Activated naive CD4-positive, alpha-beta T cell treated with anti-CD3 and anti-CD28 coated beads, Interleukin-2, amount 50 U/mL, for 24 hours (primary cell): ENCODE measurements around the gene PIM3.
"Not testable (repeated sequence)": the region's sequence is repeated elsewhere in the genome, so short reads cannot be mapped to it uniquely, and the experiment has no call there.

Experiments used
- H3K27ac Mint-ChIP-seq: one replicate; pipeline ENCODE4 v1.8.0; 2021; ENCODE audit warnings: mild to moderate bottlenecking, mixed read lengths
- H3K27me3 Mint-ChIP-seq: one replicate; pipeline ENCODE4 v1.8.0; 2021; ENCODE audit warnings: mixed read lengths
- H3K36me3 Mint-ChIP-seq: one replicate; pipeline ENCODE4 v1.8.0; 2021; ENCODE audit warnings: mixed read lengths
- H3K4me1 Mint-ChIP-seq: one replicate; pipeline ENCODE4 v1.8.0; 2021; ENCODE audit warnings: mixed read lengths
- H3K4me3 Mint-ChIP-seq: one replicate; pipeline ENCODE4 v1.8.0; 2021; ENCODE audit warnings: mild to moderate bottlenecking, mixed read lengths
- H3K9me3 Mint-ChIP-seq: one replicate; pipeline ENCODE4 v1.8.0; 2021; ENCODE audit warnings: mixed read lengths

PIM3 gene

GRCh38 chr22:49936018-49936972 is 24.3 kb upstream of the PIM3 start:
- H3K4me1 Mint-ChIP-seq, result peaks cover 20% of the 10 kb centered on the region
- H3K4me3 Mint-ChIP-seq, result peak overlapping the region; percentile 78
- no peaks in the 10 kb centered on the region for H3K36me3 Mint-ChIP-seq
- peak overlapping the region; percentile 70 for H3K27ac Mint-ChIP-seq
- H3K9me3 Mint-ChIP-seq, result no peaks in the 10 kb centered on the region
- no peaks in the 10 kb centered on the region for H3K27me3 Mint-ChIP-seq

GRCh38 chr22:49936973-49937757 is 23.4 kb upstream of the PIM3 start:
- no peaks in the 10 kb centered on the region for H3K36me3 Mint-ChIP-seq
- H3K9me3 Mint-ChIP-seq, result no peaks in the 10 kb centered on the region
- H3K27ac Mint-ChIP-seq, result peak overlapping the region; percentile 70
- no peaks in the 10 kb centered on the region for H3K27me3 Mint-ChIP-seq
- H3K4me1 Mint-ChIP-seq, result peaks cover 15% of the 10 kb centered on the region
- H3K4me3 Mint-ChIP-seq, result peak overlapping the region; percentile 78

GRCh38 chr22:49937758-49938564 is 22.6 kb upstream of the PIM3 start:
- H3K9me3 Mint-ChIP-seq, result no peaks in the 10 kb centered on the region
- peaks cover 11% of the 10 kb centered on the region for H3K4me1 Mint-ChIP-seq
- H3K36me3 Mint-ChIP-seq, result no peaks in the 10 kb centered on the region
- no peaks in the 10 kb centered on the region for H3K27me3 Mint-ChIP-seq
- H3K27ac Mint-ChIP-seq, result no peak overlapping the region
- H3K4me3 Mint-ChIP-seq, result no peak overlapping the region

GRCh38 chr22:49938565-49939136 is 21.9 kb upstream of the PIM3 start:
- Mint-ChIP-seq H3K27me3 (no peaks in the 10 kb centered on the region), H3K36me3 (no peaks in the 10 kb centered on the region), H3K4me1 (peaks cover 5% of the 10 kb centered on the region), H3K27ac (no peak overlapping the region), H3K4me3 (no peak overlapping the region), H3K9me3 (no peaks in the 10 kb centered on the region)

- no peak overlapping the region for H3K27ac Mint-ChIP-seq
- peaks cover 18% of the 10 kb centered on the region for H3K4me1 Mint-ChIP-seq
These were observed 18.9 kb upstream of the PIM3 start for GRCh38 chr22:49941507-49942316.

GRCh38 chr22:49942565-49943404 is 17.8 kb upstream of the PIM3 start:
- Mint-ChIP-seq H3K4me1 (peaks cover 16% of the 10 kb centered on the region), H3K27ac (no peak overlapping the region), H3K9me3 (no peaks in the 10 kb centered on the region), H3K4me3 (no peak overlapping the region), H3K36me3 (no peaks in the 10 kb centered on the region), H3K27me3 (no peaks in the 10 kb centered on the region)

More at GRCh38 chr22:49941507-49942316, 18.9 kb upstream of the PIM3 start:
- H3K27me3 Mint-ChIP-seq, result no peaks in the 10 kb centered on the region
- no peak overlapping the region for H3K4me3 Mint-ChIP-seq
- no peaks in the 10 kb centered on the region for H3K9me3 Mint-ChIP-seq
- H3K36me3 Mint-ChIP-seq, result no peaks in the 10 kb centered on the region

- no peaks in the 10 kb centered on the region for H3K27me3 Mint-ChIP-seq
- H3K9me3 Mint-ChIP-seq, result no peaks in the 10 kb centered on the region
- H3K4me3 Mint-ChIP-seq, result no peak overlapping the region
- H3K4me1 Mint-ChIP-seq, result peaks cover 16% of the 10 kb centered on the region
- H3K27ac Mint-ChIP-seq, result no peak overlapping the region
- H3K36me3 Mint-ChIP-seq, result no peaks in the 10 kb centered on the region
These were observed 17.2 kb upstream of the PIM3 start for GRCh38 chr22:49943405-49943765.

GRCh38 chr22:49943771-49944398 is 16.7 kb upstream of the PIM3 start:
- Mint-ChIP-seq H3K36me3 (no peaks in the 10 kb centered on the region), H3K9me3 (no peaks in the 10 kb centered on the region), H3K27me3 (no peaks in the 10 kb centered on the region), H3K27ac (no peak overlapping the region), H3K4me1 (peaks cover 16% of the 10 kb centered on the region), H3K4me3 (no peak overlapping the region)

GRCh38 chr22:49944399-49944891 is 16.1 kb upstream of the PIM3 start:
- Mint-ChIP-seq H3K4me3 (no peak overlapping the region), H3K36me3 (no peaks in the 10 kb centered on the region), H3K9me3 (no peaks in the 10 kb centered on the region), H3K4me1 (peaks cover 16% of the 10 kb centered on the region), H3K27me3 (no peaks in the 10 kb centered on the region), H3K27ac (no peak overlapping the region)

- Mint-ChIP-seq H3K27ac (peak overlapping the region; percentile 55), H3K4me1 (peaks cover 16% of the 10 kb centered on the region)
- H3K27me3 Mint-ChIP-seq, H3K36me3 Mint-ChIP-seq, H3K4me3 Mint-ChIP-seq, H3K9me3 Mint-ChIP-seq: not testable (repeated sequence)
These were observed 15.4 kb upstream of the PIM3 start for GRCh38 chr22:49945042-49945794.

GRCh38 chr22:49946612-49947295 is 13.8 kb upstream of the PIM3 start:
- Mint-ChIP-seq H3K27me3 (no peaks in the 10 kb centered on the region), H3K36me3 (no peaks in the 10 kb centered on the region), H3K27ac (no peak overlapping the region), H3K4me3 (no peak overlapping the region), H3K4me1 (peaks cover 16% of the 10 kb centered on the region), H3K9me3 (no peaks in the 10 kb centered on the region)

GRCh38 chr22:49947296-49947622 is 13.3 kb upstream of the PIM3 start:
- H3K27me3 Mint-ChIP-seq, result no peaks in the 10 kb centered on the region
- no peaks in the 10 kb centered on the region for H3K36me3 Mint-ChIP-seq
- H3K4me3 Mint-ChIP-seq, result no peak overlapping the region
- no peaks in the 10 kb centered on the region for H3K9me3 Mint-ChIP-seq
- peaks cover 16% of the 10 kb centered on the region for H3K4me1 Mint-ChIP-seq
- H3K27ac Mint-ChIP-seq, result no peak overlapping the region
